CD4-positive, alpha-beta T cell treated with Interleukin-15 for 1 hour (primary cell): ENCODE data around the gene ARL8A.
A peak's percentile ranks its signal among the peaks of the same experiment; 100 is the strongest.
"Not testable (repeated sequence)": the region's sequence is repeated elsewhere in the genome, so short reads cannot be mapped to it uniquely, and the experiment has no call there.

Experiments
- DNase-seq: peaks from one replicate; pipeline ENCODE4 v3.0.0-alpha.2; 2020

The ARL8A gene

DNA sequence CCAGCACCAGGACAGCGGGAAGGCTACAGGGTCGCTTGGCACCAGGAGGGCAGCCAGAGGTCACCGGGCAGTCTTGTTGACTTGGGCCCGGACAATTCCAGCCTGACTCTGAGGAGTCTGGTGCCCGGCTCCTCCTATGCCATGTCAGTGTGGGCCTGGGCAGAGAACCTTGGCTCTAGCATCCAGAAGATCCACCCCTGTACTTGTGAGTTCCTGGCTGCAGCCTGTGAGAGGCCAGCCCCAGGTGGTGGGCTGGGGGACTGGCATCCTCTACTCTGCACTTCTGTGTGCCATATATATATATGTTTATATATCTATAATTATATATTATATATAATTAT, 27.4 kb upstream of the ARL8A start:
- DNase-seq, result no peak

DNA sequence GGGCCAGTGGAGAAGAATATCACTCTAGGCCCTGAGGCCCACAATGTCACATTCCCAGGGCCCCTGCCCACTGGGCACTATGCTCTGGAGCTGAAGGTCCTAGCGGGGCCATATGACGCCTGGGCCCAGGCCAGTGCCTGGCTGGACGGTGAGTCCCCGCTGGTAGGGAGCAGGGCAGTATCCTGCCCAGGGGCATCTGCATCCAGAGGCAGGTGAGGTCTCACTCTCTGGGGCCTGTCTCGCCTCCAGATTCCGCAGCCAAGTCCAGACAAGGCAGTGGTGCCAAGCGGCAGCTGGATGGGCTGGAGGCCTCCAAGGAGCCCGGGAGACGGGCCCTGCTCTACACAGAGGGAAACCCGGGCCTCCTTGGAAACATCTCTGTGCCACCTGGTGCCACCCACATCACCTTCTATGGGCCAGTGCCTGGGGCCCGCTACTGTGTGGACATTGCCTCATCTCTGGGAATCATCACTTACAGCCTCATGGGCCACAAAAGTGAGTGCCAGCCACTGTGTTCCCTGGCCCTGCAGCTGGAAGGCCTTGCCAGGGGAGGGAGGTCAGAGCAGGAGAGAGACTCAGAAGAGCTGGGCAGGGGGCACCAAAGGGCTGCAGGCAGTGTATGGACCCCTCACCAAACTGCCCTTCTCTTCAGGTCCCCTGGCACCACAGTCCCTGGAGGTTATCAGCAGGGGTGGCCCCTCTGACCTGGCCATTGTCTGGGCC, 26.9 kb upstream of the ARL8A start:
- DNase-seq, result no peak

DNA sequence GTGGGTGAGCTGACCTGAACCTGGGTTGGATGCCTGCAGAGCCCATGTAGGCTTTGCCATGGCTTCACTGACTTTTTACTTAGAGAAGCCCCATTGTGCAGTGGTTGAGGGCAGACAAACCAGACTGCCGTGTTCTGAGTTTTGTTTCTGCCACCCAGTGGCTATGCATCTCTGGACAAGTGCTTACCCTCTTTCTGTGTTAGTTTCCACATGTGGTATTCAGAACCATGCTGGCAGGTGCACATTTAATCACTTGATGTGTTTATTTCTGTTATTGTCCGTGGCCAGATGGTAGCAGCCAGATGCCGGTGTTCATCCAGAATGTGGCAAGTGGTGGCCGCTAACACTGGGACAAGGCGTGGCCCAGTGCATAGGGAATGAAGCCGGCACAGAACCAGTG, 26.2 kb upstream of the ARL8A start:
- DNase-seq, result no peak

DNA sequence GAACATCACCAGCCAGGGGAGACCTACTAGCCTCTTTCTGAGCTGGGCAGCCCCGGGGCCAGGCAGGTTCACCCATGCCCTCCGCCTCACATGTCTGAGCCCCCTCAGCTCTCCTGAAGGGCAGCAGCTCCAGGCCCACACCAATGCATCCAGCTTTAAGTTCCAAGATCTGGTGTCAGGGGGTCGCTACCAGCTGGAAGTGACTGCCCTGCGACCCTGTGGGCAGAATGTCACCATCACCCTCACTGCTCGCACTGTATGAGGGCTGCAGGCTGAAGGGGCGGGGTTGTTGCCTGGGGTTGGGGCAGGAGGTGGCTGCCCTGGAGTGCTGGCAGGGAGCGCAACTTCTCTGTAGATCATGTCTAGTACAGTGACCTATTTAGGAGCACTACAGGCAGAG, 24.3 kb upstream of the ARL8A start:
- no peak for DNase-seq

DNA sequence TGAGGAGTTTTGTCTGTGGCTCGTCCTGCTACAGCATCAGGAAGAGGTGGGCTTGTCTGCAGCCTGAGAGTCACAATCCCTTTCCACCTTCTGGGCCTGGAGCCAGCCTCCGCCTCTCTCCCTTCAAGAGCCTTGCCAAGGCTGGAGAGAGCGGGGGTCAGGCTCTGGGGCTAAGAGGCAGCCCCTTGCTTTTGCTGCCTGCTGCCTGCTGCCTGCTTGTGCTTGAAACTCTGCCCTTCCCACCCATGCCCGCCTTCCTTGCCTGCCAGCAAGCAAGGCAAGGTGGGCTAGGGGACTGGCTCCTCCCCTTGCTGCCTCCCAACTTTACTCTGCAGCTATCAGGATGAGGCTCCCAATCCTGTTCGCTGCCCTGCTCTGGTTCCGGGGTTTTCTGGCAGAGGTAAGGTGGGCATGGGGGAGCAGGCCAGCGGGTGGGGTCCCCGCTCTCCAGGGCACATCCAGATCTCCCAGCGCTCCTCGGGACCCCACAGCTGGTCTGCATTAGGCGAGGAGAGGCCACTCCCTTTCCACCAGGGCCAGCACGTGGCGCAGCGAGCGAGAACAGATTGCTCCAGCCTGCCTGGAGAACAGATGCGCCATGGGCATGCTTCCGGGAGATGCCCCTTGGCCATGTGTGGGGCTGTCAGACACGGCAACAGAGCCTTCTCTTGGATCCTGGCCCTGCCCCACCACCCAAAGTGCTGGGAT, 23.3 kb upstream of the ARL8A start:
- DNase-seq, result no peak

DNA sequence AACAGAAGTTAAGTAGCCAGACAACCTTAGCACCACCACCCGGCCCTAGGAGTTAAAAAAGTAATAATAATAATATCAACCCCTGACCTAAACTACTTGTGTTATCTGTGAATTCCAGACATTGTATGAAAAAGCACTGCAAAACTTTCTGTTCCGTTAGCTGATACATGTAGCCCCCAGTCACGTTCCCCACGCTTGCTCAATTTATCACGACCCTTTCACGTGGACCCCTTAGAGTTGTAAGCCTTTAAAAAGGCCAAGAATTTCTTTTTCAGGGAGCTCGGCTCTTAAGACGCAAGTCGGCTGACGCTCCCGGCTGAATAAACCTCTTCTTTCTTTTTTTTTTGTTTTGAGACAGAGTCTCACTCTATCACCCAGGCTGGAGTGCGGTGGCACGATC, 22.5 kb upstream of the ARL8A start:
- not testable (repeated sequence) for DNase-seq

DNA sequence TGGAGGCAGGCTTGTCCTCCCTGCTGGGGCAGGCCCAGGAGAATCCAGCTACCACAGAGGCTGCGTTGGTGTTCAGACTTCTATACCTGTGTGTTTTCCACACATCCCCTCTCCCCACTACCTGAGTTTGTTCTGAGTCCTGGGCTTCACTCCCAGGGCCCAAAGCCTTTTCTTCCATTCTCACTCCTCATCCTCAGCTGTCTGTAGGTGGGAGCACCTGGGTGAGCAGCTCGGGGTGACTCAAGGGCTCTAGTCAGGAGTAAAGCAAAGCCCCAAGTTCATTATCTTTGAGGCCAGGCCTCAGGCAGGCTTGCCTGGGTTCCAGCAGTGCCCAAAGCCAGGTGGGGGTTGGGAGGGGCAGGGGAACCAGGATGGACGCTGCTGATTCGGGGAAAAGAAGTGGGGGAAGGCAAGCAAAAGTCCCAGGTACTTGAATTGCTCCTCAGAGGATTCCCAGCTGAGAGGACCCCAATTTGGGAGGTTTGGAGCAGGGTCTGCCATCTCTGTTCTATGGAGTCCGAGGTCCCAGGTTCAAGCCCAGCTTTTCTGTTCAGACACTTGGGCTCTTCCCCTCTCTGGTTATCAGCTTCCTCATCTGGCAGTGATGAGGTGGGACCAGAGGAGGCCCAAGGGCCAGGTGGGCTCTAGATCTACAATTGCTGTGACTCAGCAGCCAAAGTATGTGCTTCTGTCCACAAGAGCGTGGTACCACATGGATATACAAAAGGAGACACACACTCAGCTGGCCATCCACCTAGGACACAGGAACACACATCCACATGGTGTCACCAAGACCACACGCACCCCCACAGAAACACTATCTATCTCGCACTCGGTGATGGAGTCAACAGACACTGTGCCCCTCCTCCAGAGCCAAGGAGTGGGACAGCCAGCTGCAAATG, 21.7 kb upstream of the ARL8A start:
- no peak for DNase-seq

DNA sequence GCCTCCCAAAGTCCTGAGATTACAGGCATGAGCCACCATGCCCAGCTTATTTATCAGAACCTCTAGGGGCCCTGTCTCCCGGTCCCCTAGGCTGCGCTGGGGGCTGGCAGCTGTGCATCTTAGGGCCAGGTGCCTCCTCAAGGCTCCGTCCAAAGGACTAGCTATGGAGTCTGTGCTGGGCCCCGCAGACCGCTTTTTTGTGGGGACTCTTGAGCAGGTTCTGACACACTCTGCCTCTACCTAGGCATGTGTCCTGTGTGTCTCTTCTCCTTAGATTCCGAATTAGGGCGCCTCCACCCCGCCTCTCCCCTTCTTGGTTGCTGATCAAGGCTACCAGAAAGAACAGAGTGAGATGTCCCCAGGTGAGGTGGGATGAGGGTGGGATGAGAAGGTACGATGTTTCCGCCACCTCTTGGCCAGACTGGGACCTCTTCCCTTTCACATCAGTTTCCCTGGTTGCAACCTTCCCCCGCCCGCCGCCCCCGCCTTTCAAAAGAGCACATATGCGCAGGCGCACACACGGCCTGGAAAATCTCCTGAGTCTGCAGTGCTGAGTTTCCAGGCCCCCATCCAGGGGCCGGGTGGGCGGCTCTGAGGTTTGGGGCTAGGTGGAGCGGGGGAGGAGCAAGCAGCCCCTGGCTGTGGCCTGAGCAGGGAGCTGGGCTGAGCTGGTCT, 20.9 kb upstream of the ARL8A start:
- DNase-seq, result no peak

DNA sequence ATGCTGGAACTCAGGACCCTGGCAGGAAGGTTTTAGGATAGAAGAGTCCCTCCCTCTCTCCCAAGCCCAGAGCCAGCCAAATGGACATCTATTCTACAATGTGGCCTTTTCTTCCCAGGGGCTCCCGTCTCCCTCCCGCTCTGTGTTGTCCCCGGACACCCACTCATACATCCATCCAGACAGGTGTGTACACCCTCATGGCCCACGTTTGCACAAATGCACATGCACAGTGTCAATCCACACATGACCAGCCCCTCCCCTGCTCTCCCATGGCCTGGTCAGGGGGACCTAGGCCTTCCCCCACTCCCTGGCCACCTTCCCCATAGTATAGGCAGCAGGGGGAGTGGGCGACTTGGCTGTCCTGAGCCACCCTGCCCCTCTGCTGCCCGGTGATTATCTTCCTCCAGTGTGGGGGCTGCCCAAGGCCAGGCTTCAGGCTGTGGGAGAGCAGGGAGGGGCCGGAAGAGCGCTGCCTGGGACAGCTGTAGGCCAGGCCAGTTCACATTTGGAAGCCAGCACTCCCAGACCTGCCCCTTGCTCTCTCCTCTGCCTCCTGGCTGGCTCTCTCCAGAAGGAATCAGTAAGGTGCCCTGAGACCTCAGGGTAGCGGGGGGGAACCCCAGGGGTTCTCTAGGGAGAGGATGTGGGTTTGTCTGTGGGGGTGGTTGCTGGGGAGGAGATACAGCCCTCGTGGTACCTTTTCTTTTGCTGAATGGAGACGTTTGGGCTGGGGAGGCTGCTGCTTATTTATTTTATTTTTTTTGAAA, 19.9 kb upstream of the ARL8A start:
- DNase-seq, result peak; percentile 81

DNA sequence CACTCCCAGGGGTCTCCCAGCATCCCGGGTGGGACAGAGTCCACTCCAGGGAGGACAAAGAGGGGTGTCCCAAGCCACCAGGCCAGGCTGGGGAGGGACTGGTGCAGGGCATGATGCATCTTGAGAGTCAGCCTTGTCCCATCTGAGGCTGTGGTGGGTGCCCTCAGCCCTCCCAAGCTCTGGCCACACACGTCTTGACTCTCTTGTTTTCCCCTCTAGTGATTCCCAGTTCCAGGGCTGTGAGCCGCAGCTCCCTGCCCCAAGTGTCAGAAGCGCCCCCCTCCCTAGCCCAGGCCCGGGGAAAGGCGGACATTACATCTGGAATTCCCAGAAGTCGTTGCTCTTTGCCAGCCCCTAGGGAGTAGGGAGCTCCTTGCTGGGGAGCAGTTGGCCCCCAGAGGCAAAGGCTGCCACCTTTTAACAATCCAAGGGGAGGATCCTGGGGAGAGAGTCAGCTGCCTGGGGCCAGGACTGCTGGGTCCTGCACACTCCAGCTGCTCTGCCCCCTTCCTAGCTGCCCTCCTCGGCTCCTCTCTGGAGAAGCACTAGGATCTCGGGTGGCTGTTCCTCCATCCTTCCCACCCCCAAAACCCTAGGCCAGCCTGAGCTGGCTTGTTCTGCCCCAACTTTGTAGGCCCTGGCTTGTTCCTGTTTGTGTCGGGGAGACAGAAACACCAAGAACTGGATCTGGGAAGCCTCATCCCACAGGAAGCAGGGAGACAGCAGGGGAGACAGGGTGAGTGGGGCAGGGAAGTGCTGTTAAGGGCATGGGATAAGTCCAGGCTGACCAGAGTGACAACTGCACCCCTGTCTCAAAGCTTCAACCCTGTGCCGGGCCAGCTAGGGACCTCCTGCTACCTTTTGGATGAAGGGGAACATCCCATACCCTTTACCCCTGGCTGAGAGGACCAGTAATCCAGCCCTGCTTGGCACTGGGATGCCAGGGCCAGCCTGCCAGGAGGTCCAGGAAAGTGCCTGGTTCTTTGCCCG, 19.0 kb upstream of the ARL8A start:
- no peak for DNase-seq

DNA sequence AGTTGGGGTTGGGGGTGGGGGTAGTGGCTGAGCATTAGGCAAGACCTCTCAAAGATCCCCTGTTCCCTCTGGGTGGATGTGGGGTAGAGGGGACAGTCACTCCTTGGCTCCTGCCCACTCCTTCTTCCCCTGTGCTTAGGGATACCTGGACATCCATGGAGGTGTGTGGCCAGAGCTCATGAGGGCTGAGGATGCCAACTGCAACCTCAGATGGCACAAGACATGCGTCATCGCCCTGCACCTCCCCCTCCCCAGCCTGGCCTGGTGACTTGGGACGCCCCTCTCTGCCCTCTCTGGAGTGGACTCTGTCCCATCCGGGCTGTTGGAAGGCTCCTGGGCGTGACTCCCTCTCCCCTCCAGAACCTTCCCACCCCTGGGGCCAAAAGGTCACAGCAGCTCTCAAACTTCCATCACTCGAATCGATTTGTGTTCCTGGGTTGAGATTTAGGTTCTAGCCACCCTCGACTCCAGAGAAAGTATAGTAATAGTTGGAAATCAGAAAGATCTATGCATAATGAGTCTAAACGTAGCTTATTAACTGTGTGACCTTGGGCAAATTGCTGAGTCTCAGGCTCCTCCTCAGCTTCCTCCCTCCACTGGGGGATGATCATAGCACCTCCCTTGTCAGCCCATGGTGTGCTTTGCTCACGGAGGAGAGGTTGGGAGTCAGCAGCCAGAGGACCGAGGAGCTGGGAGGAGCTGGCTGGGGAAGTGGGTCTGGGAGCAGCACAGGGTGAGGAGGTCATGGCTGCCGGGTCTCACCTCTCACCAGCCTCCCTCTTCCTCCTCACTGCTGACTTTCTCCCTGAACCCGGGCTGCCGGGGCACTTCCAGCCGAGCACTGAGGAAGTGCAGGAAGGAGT, 18.1 kb upstream of the ARL8A start:
- no peak for DNase-seq

DNA sequence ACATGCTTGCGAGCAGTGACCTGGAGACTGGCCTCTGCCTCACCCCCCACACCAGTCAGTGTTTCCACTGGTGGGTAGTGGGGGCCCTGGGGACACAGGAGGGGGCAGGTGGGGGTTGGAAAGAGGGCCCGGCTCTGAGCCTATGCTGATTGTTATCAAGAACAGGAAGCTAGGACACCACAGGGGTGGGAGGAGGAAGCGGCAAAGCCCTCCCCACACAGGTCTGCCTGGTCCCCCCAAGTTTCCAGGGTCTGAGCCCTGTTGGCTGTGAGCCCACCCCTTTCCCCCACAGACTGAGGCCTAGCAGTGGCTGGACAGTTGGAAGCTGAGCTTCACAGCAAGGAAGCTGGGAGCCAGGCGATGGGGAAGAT, 17.5 kb upstream of the ARL8A start:
- DNase-seq, result peak; percentile 45

DNA sequence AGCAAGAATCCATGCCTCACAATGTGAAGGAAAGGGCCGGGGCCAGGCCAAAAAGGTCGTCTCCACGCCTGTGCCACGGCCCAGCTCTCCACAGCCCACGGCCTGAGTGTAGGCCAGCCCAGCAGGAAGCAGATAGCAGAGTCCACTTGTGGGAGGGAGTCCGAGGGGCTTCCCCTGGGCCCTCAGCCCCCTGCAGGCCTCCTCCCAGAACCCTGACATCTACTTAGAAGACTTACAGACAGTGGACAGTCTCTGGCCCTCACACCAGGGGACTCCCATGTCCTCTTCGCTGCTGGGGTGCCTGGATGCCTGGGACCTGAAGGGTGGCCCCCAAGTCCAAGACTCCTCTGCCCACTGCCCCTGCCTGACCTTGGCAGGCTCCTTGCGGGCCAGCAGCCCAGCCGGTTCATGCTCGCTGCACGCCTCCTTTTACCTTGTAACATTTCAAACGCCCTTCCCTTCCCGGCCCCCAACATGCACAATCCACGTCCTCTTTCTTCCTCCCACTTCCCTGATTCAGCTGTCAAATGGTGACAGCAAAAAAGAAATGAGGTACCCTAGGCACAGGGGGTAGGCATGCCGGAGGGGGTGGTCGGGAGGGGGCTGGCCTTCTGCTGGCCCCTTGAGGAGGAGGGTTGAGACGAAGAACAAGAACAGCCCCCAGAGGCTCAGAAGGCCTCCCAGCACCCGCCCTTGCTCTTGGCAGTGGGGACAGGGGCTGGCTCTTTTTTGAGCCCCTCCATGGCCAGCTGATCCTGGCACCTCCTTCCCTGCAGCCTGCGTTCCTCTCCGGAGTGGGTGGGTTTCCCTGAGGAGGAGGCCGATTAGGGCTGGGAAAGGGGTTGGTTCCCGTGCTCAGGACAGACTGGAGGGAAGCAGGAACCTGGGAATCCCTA, 16.9 kb upstream of the ARL8A start:
- DNase-seq, result no peak

DNA sequence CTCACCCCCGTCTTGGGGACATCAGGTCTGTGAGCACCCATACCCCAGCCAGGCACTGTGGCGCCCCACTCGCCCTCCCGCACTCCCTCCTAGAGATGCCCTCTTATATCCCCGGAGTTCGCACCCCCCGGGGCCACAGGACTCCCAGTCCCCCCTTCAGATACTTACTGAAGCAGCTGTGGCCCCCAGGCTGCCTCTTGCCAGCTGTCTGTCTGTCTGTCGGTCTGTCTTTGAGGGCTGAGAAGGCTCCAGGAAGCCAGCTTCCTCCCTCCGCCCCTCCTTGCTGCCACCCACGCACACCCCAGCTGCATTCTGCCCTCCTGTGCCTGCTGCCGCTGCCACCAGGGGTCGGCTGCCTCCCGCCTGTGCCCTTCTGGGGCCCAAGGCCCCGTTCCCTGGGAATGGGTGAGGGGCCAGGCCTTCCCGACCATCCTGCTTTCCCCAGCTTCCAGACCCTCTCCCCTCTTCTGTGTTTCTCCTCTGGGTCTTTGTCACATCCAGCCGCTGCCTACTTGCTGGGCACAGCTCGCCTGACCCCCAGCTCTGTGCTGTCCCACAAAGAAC, 15.9 kb upstream of the ARL8A start, which contains the start of gene PTPN7:
TSS of gene PTPN7 (minus strand) at position 226 of the 564 bp plus-strand sequence. CDS start 1,200 bp downstream, outside the sequence.
- peak; percentile 84 for DNase-seq

DNA sequence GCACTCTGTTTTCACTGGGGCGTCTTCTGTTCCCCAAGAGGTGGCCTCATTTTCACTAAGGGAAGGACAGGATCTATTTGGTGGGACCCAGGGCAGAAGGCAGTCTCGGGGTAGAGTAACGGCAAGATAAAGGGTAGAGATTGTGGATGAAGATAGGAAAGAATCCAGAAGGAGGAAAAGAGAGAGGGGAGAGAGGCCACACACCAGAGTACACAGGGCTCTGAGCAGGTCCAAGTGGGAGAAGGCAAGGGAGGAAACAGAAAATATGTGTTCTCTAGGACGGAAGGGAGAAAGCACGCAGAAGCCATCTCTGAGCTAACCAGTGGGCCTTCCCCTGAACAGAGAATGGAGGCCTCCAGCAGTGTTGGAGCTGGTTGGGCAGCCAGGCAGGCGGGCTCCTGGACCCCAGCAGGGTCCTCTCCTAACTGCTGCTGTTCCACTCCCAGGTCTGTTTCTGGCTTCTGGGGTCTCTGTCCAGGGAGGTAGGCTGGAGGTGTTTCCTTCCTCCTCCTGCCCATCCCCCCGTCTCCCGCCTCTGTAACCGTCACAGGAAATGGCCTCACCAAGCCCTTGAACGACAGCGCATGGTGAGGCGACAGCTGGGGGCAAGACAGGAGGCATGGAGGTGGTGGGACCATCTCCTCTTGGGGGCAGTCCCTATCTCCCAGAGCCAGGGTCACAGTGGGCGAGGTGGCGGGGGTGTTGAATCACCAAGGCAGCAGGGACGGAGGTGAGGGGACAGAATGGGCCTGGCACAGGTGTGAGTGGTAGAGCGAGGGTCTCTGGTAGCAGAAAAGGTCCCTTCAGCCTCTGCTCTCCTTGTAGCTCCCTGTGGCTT, 15.2 kb upstream of the ARL8A start:
- peak; percentile 63 for DNase-seq

DNA sequence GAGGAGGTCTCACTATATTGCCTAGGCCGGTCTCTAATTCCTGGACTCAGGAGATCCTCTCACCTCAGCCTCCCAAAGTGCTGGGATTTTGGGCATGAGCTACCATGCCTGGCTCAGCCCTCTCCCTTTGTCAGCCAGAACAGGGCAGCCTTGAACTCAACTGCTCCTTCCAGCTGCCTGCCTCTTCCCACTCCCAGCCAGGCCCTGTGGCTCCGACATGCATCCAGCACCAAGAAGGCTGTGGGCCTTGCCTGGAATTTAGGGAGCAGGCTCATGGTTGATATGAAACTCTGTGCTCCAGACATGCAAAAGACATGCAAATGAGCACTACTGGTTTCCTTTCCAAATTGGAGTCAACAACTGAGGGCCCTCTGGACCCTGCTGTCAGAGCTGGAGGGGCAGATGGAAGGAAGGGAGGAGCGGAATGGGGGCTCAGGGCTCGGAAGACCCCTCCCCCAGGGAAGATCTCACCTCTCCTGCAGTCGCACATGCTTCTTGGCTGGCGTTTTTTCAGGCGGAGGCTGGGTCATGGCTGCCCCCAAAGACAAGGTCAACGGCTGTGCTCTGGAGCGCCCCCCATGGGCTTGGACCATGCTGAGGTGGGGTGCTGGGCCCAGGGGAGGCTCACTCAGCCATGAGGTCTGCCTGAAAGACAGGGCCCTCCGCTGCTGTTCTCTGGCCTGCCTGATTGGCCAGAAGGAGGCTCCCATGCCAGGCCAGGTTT, 14.4 kb upstream of the ARL8A start:
- no peak for DNase-seq

DNA sequence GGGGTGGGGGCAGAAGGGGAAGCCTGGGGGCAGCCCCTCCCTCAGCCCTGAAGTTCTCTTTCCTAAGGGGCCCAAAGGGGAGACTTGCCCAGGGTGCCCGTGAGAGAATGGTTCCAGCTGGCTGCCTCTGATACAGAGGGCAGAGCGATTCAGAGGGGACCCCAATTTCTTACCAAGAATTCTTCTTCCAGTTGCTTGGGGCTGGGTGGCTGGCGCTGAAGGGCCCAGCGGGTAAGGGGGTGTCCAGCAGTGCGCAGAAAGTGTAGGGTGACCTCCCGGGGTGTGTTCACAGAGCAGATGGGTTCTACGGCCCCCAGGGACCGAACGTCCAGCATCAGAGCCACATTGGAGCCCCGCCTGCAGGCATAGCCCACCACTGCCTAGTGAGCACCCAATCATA, 13.4 kb upstream of the ARL8A start:
- no peak for DNase-seq
